HG02798 (cell line): ENCODE results near the gene PSMD8.
A peak's percentile ranks its signal among the peaks of the same experiment; 100 is the strongest.

Source experiments
- ATAC-seq: cut with Tn5 transposase; IDR thresholded peaks from one replicate; pipeline ENCODE4 v1.9.1; 2021; ENCODE audit warnings: mild to moderate bottlenecking; ENCODE audit not compliant: unreplicated experiment, poor library complexity

Gene PSMD8

DNA sequence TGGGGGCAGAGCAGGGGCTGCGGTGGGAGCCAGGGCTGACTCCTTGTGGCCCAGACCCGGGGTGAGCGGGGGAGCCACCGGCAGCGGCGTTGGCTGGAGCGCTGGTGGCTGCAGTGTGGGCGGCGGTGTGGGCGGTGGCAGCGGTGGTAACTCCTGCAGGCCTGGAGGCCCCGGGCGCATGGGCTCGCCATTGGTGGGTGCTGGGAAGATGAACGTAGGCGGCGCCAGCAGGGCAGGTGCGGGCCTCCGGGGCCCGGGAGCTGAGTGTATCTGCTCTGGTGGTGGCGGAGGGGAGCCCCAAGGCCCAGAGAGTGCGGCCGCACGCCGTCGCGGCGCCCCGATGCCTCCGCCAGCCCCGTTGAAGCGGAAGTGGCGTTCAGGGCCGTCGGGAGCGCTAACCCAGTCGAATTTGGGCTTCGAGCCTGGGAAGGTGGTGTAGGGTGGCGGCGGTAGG, 11.5 kb downstream of the PSMD8 start:
- no peak for ATAC-seq

DNA sequence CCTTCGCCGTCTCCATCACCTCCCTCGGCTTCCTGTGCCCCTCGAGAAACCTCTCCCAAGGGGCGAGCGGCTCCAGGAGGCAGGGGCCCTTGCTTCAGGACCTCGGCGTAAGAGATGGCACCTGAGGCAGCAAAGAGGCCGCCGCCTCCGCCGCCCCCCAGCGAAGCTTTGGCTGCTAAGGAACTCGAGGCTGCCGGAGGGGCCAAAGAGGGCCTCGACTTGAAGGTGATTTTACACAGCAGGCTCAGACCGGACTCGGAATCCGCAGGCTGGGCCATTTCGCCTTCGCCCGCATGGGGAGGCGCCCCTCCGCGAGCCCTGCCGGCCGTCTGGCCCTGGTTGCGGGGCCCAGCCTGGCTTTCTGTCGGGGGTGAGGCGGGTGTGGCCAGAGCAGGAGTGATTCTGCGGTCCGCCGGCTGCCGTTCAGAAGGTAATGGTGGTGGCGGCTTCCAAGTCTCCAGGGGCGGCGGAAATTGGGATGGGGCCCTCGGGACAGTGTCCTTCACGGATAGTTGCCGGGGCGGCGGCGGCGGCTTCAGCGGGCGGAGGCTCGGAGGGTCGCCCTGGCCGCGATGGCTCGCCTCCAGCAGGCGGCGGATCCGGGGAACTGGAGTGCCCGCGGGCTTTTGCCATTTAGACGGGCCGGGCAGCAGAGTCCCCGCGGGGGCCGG, 12.1 kb downstream of the PSMD8 start:
- no peak for ATAC-seq

DNA sequence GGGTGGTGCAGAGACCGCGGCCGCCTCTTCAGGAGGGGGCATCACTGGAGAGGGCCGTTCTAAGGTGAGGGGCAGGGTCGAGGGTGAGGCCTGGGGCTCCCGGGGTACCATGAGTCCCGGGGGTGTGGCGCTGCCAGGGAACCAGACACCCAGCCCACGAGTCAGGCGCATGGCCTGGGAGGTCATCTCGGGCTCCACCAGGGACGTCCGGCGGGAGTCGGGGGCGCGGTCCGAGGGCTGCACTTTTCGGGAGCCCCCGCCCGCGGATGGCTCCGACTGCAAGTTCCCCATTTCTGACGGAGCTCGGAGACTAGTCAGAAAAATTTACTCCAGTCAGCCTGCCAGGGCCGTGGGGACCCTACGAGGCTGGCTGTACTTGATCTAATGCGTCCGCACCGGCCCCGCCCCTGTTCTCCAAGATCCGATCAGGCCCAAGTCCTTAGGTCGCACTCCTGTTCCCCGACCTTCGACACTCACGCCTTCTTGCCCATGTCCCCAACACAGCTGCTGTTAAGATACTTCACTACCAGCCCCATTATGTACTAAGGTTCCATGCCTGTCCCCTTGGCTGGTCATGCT, 12.7 kb downstream of the PSMD8 start:
- ATAC-seq, result peak; percentile 1

DNA sequence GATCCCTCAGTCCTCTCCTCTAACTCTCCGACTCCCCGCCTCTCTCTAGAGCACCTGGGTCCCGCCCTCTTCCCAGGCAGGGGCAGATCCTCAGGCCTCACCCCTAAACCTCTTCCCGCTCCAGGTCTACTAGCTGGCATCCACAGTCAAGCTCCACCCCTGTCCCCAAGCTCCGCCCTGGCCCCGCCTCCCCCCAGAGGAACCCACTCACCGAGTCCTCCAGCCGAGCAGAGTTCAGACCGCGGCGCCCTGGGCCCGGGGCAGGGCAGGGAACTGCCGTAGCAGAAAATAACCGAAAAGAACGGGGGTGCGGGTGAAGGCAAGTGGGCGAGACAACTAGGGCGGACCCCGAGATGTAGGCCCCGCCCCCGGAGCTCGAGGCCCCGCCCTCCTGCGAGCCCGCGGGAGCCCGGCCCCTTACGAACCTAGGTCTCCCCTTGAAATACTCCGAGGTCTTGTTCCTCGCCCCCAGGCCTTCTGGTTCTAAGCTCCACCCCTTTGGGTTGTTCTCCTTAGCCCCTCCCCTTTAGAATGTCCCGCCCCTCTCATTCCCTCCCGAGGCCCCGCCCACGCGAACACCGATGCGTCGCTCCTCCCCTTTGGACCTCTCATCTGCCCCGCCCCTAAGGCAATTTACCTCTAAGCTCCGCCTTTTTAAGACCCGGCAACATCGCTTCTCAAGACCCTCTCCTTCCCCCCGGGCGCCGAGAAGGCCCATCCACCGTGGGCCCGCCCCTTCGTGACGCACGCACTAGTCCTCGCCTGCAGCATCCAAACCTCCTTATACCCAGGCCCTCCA, 13.4 kb downstream of the PSMD8 start, which contains the start of gene GGN:
TSS of gene GGN (minus strand) at position 485 of the 799 bp plus-strand sequence. CDS start 773 bp downstream, outside the sequence.
- peak; percentile 51 for ATAC-seq

DNA sequence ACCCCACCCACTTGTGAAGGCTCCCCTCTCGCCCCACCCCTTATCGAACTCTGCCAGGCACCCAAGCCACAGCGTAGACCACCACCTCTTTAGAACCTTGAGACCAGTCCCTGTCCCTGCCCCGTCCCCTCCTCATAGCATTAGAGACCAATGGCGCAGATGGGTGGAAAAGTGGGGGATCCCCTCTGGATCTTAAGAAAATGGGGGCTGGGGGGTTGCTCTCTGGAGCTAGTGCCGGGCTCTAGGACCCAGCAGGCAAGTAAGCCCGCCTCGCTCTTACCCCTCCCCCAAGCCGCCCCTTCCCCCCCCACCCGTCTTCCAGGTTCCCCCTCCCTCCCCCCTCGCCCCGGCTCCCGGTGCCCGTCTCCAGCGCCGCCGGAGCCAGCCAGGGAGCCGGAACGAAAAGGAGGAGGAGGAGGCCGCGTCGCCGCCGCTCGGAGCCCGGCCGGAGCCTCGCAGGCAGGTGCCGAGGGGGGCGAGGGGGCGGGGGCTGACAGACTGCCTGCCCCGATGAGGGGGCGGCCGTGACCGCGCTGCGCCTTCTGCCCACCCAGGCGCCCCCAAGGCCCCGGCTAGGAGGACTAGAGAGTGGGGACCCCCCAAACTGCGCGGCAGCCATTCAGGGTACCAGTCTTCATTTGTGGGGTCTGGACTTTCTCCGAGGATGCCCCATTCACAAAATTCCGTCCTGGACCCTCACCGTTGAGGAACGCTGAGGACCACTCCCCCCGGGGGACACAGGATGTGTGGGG, 14.2 kb downstream of the PSMD8 start, which contains the start of gene SPRED3:
TSS of gene SPRED3 (plus strand) at position 349 of the 752 bp plus-strand sequence. CDS start 1,606 bp downstream, outside the sequence.
- no peak for ATAC-seq

DNA sequence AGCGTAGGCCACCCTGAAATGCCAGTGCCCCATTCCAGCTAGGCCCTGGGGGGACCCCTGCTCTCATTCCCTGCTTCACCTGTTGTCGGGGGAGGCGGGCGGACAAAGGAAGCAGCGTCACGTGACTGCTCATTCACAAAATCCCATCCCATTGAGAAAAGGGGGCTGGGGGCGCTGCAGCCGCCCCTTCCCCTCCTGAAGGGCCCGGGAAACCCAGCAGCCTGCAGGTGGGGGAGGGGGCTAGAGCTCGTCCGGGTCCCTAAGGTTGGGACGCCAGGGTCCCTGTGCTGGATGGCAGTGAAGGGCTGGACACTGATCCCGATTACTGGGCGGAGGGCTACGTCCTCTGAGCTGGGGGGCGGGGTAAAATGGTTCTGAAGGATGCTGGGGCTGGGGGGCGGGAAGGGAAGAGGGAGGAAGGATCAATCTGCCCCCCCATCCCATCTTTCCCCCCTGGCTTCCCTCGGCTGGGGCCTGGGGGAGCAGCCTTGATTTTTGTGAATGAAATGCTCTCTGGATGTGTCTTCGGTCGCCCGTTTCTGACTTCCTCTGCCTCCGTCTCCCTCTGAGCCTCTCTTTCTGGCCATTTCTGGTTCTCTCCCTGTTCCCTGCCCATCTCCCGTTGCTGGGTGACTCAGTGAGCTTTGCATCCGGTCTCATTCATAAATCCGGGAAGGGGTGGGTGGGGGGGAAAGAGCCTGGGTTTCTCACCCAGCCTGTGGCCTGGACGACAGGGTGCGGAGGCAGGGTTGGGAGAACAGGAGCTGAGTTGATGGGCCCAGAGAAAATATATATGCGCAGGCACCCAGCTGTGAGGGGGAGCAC, 14.9 kb downstream of the PSMD8 start:
- ATAC-seq, result no peak

DNA sequence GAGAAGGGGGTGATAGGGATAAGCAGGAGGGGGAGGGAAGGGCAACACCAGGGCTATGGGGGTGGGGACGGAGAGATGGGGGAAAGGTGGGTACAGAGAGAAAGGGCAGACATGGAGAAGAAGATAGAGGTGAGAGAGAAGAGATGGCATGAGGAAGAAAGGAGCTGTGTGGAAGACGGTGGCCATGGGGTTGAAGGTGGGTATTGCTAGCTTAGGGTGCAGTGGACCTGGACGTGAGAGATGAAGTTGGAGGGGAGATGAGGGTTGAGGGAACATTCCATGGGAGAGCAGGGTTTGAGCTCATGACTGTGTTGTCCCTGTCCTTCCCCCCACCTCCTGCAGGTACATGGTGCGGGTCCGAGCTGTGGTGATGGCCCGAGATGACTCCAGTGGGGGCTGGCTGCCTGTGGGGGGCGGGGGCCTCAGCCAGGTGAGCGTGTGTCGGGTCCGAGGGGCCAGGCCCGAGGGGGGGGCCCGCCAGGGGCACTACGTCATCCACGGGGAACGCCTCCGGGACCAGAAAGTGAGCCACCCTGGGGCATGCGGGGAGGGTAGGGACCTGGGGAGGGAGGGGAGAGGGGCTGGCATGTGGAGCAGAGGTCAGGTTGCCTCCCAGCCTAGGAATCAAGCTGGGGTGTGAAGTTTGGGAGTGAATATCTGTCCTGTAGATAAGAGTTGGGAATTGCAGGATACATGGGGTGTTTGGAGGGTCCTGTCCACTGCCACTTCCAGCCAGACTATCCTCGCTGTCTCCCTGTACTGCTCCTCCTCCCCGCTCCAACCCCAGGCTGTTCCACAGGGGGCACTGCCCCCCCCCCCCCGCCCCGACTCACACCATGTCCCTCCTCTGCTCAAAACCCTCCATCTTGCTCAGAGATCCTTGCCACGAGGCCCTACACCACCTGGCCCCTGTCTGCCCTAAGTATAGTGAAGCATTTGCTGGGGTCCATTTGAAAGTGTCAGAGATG, 15.9 kb downstream of the PSMD8 start:
- ATAC-seq, result no peak

DNA sequence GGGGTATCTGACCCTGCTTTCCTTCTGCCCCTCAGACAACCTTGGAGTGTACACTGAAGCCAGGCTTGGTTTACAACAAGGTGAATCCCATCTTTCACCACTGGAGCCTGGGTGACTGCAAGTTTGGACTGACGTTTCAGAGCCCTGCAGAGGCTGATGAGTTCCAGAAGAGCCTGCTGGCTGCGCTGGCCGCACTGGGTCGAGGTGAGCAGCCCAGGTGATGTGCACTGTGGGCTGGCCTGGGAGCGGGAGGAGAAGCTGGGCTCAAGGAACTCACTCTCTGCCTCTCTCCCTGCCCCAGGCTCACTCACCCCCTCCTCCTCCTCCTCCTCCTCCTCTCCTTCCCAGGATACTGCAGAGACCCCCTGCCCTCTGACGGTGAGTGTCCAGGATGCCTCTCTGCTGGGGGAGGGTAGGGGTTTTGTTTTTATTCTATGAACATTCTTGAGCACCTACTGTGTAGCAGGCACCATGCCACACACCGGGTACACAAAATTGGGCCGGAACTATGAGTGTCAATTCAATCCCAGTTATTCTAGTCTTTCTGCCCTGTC, 17.6 kb downstream of the PSMD8 start:
- no peak for ATAC-seq

DNA sequence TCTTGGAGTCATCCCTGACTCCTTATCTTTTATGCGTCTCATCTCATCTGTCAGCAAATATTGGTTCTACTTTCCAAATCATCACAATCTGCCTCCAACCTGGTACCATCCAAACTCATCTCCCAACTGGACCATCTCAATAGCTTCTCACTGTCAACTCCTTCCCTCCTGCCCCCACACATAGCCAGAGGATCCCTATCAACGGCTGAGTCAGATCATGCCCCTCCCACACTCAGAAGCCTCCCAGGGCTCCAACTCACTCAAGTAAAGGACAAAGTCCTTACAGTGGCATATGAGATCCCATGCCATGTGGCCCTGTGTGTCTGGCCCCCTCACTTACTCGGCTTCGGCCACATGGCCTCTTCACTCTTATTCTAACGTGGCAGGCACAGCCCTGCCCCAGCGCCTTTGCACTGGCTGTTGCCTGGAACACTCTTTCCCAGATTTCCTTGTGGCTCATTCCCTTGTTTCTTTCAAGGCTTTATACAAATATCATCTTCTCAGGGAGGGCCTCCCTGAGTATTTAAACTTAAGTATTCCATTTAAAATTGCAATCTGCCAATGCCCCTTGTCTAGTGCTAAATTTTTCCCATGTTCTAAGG, 18.4 kb downstream of the PSMD8 start:
- ATAC-seq, result no peak

DNA sequence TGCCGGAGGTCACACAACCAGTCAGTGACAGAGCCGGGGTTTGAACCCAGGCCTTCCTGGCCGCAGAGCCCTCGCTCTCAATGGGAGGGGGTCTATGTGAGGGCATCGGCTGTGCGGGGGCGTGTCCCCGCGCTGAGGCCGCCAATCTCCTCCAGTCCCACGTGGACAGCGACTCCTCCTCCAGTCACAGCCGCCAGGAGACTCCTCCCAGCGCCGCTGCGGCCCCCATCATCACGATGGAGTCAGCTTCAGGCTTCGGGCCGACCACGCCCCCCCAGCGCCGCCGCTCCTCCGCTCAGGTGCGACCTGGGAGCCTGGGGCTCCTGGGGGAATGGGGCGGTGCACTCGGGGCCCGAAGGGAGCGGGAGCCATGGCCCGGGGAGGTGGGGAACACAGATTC, 20.1 kb downstream of the PSMD8 start:
- no peak for ATAC-seq

DNA sequence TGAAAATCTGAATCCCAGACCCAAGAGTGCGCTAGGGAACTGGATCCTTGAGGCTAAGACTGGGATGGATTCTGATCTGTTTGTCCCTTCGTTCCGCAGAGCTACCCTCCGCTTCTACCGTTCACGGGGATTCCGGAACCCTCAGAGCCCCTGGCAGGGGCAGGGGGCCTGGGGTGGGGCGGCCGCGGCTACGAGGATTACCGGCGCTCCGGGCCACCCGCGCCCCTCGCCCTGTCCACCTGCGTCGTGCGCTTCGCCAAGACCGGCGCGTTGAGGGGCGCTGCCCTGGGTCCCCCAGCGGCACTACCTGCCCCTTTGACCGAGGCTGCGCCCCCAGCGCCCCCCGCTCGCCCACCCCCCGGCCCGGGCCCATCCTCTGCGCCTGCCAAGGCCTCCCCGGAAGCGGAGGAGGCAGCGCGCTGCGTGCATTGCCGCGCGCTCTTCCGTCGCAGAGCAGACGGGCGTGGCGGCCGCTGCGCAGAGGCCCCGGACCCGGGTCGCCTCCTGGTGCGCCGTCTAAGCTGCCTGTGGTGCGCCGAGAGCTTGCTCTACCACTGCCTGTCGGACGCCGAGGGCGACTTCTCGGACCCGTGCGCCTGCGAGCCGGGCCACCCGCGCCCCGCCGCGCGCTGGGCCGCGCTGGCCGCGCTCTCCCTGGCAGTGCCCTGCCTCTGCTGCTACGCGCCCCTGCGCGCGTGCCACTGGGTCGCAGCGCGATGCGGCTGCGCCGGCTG, 21.2 kb downstream of the PSMD8 start:
- ATAC-seq, result no peak

DNA sequence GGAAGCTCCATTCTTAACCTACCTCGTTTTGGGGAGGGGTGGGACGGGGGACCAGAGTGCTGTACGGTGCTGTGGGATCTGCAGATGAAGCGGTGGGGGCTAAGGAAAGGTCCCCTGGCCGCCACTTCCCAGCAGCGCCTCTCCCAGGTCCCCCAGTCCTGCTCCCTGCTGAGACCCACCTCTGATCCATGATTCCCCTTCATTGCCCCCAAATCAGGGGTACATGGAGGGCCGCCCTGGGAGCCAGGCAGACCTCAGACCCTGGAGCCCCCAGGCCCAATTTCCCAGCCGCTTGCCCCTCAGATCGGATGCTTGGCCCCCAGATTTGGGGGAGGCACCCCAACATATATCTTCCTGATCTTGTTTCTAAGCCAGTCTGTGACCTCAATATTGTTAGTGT, 24.7 kb downstream of the PSMD8 start:
- ATAC-seq, result no peak

DNA sequence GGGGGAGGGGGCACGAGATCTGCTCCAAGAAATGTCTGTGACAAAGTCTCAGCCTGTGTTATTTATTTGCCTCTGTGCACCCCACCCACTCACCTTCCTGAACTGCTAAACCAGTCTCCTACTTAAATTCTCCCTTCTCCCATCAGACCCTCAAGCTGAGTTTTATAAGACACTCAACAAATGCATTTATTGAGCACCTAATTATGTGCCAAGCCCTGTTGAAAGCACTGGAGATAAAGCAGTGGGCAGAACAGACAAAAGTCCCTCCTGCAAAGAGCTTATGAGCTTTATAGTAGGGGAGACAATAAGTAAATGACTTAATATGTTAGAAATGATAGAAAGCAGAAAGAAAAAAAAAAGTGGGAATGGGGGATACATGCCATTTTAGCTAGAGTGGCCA, 25.2 kb downstream of the PSMD8 start:
- no peak for ATAC-seq

DNA sequence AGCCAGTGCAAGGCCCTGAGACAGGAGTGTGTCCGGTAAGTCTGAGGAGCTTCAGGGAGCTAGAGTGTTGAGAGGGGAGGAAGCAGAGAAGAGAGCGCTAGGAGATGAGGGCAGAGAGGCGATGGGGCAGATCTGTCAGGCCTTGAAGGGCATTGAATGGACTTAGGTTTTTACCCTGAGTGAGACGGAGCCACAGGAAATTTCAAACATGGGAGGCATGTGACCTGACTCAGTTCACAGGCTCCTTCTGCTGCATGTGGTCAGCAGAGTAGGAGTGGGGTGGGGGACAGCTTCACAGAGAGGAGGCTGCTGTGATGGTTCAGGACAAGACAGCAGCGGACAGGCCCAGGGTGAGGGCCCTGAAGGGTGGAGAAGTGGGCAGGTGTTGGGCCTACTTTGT, 26.0 kb downstream of the PSMD8 start:
- no peak for ATAC-seq

DNA sequence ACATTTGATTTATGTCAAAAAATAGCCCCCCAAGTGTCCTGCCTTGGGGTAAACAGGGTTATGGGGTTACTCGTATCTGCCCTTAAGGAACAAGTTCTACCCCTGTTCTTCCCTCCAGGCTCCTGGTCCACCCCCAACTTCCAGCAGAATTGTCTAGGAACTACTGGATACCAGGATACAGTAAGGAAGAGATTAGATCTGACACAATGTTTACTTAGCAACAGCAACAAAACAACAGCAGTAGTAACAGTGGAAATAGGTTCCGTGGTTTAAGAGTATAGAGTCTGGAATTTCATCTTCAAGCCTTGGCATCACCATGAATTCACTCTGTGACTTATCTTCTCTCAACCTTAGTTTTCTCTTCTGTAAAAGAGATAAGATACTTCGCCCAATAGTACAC, 26.8 kb downstream of the PSMD8 start:
- ATAC-seq, result no peak

DNA sequence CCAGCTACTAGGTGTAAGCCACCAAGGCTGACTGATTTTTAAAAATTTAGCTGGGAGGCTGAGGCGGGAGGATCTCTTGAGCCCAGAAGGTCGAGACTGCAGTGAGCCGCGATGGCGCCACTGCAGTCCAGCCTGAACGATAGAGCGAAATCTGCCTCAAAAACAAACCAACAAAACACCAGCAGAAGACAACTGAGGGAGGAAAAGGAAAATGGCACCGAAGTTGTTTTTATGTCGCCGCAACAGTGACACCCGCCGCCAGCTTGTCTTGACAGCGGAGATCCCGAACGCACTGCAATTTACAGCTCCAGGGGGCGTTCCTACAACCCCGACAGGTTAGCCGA, 28.2 kb downstream of the PSMD8 start:
- no peak for ATAC-seq

DNA sequence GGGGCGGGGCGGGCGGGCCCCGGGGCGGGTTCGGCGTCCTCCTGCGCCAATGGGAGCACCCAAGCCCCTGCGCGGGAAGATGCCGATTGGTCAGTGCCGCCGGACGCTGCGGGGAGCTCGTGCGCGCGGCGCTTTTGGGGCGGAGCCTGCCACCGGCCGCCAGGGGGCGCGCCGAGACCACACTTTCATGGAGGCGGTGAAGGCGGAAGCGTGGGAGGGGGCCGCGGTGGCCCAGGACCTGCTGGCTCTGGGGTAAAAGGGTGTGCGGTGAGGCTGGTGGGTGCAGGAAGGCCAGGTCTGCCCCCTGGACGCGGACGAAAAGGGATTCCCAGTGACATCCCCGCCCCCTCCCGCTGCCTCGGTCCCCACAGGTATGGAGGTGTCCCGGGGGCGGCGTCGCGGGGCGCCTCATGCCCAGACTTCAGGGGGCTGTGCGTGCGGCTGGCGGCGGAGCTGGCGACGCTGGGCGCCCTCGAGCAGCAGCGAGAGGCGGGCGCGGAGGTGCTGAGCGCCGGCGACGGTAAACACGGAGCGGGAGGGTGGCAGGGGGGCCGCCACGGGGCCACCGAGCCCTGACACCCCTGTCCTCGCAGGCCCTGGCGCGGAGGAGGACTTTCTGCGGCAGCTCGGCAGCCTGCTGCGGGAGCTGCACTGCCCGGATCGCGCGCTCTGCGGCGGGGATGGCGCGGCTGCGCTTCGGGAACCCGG, 28.8 kb downstream of the PSMD8 start, which contains the start of gene FAM98C:
TSS of gene FAM98C (plus strand) at position 127 of the 708 bp plus-strand sequence. CDS start at position 188, 61 bp downstream.
- ATAC-seq, result peak; percentile 96
